DND-41 (cell line): ENCODE results near the gene HES4.

ENCODE experiments used
- ATAC-seq: fragments of 200-7000 bp; cut with Tn5 transposase; 3 replicates; pipeline ENCODE4 v1.9.1; 2021; ENCODE audit warnings: low read depth; ENCODE audit not compliant: insufficient read depth
- DNase-seq: peaks from one replicate; pipeline ENCODE4 v3.0.0-alpha.2; 2020
- H2AFZ ChIP-seq: 2 replicates; pipeline ENCODE4 v1.6.0; 2012; ENCODE audit warnings: low read depth, low read length
- H3K27ac ChIP-seq: 2 replicates; pipeline ENCODE4 v1.5.1; 2012; ENCODE audit warnings: low read length, inconsistent platforms
- H3K27me3 ChIP-seq: fragments of 200-600 bp; sonication (generic); 2 replicates; pipeline ENCODE4 v1.6.0; 2012; ENCODE audit warnings: low read length, mild to moderate bottlenecking, inconsistent platforms; ENCODE audit not compliant: insufficient read depth, poor library complexity
- H3K36me3 ChIP-seq: 2 replicates; pipeline ENCODE4 v1.5.1; 2012; ENCODE audit warnings: low read length, inconsistent platforms; ENCODE audit not compliant: insufficient read depth
- H3K4me1 ChIP-seq: 2 replicates; pipeline ENCODE4 v1.5.1; 2012; ENCODE audit warnings: mild to moderate bottlenecking, low read length; ENCODE audit not compliant: insufficient read depth
- H3K4me2 ChIP-seq: 2 replicates; pipeline ENCODE4 v1.6.0; 2012; ENCODE audit warnings: mild to moderate bottlenecking, moderate library complexity, low read length, inconsistent platforms; ENCODE audit not compliant: insufficient read depth
- H3K4me3 ChIP-seq, 2 experiments: fragments of 200-600 bp in 1 of 2; shearing (Covaris generic) in 1 of 2; 2 replicates each; pipeline ENCODE4 v1.5.1; 2012 to 2016; ENCODE audit warnings: inconsistent platforms in 2 of 2, low read length in 2 of 2, mild to moderate bottlenecking in 2 of 2, low read depth in 1 of 2, moderate library complexity in 1 of 2
- H3K79me2 ChIP-seq: 2 replicates; pipeline ENCODE4 v1.6.0; 2012; ENCODE audit warnings: low read length, inconsistent platforms; ENCODE audit not compliant: insufficient read depth
- H3K9ac ChIP-seq: 2 replicates; pipeline ENCODE4 v1.6.0; 2012; ENCODE audit warnings: low read depth, mild to moderate bottlenecking, inconsistent platforms, low read length, moderate library complexity
- H3K9me3 ChIP-seq: 2 replicates; pipeline ENCODE4 v1.5.1; 2012; ENCODE audit warnings: low read length, moderate library complexity, mild to moderate bottlenecking, inconsistent platforms; ENCODE audit not compliant: insufficient read depth, severe bottlenecking
- H4K20me1 ChIP-seq: 2 replicates; pipeline ENCODE4 v1.6.0; 2012; ENCODE audit warnings: low read length; ENCODE audit not compliant: insufficient read depth
- CTCF ChIP-seq: IDR thresholded peaks from 2 replicates; pipeline ENCODE4 v1.5.1; 2012; ENCODE audit warnings: borderline replicate concordance, low read length, moderate library complexity, mild to moderate bottlenecking; ENCODE audit not compliant: poor library complexity, severe bottlenecking; ENCODE audit errors: extremely low read depth
- EZH2 ChIP-seq: IDR thresholded peaks from 3 replicates; pipeline ENCODE4 v1.6.1; 2012; ENCODE audit warnings: borderline replicate concordance, low read depth, mild to moderate bottlenecking, moderate library complexity, low read length, inconsistent platforms; ENCODE audit not compliant: severe bottlenecking

Gene HES4

GRCh38 chr1:1004780-1005697 is 5.1 kb upstream of the HES4 start:
- no peaks in the 10 kb centered on the region for H3K36me3 ChIP-seq
- ATAC-seq (peak; percentile 44; the same call in 2 of the 3 replicates), DNase-seq (no peak)
- no peak overlapping the region for H3K27ac ChIP-seq
- no peaks in the 10 kb centered on the region for H3K9me3 ChIP-seq
- peaks cover 43% of the 10 kb centered on the region for H3K27me3 ChIP-seq
- H2AFZ ChIP-seq, result no peak overlapping the region
- no peak overlapping the region for H3K4me2 ChIP-seq
- no peak overlapping the region for H3K4me3 ChIP-seq
- no peak overlapping the region for H3K9ac ChIP-seq
- TF ChIP-seq CTCF, result no peak
- peak; percentile 76 for TF ChIP-seq EZH2
- H3K4me1 ChIP-seq, result no peaks in the 10 kb centered on the region
- no peaks in the 10 kb centered on the region for H3K79me2 ChIP-seq
- peaks cover 18% of the 10 kb centered on the region for H4K20me1 ChIP-seq

GRCh38 chr1:1004420-1004779 is 4.5 kb upstream of the HES4 start:
- Histone ChIP-seq H2AFZ (no peak overlapping the region), H3K4me1 (peaks cover under 1% of the 10 kb centered on the region; the same call in 1 of the 2 replicates), H3K27ac (no peak overlapping the region), H3K4me3 (no peak overlapping the region), H4K20me1 (peaks cover 18% of the 10 kb centered on the region), H3K36me3 (no peaks in the 10 kb centered on the region), H3K9ac (no peak overlapping the region), H3K4me2 (no peak overlapping the region), H3K27me3 (peaks cover 48% of the 10 kb centered on the region), H3K9me3 (no peaks in the 10 kb centered on the region), H3K79me2 (no peaks in the 10 kb centered on the region)
- TF ChIP-seq CTCF, result no peak
- no peak for TF ChIP-seq EZH2
- DNase-seq, result no peak
- ATAC-seq, result no peak

- Histone ChIP-seq H3K4me3 (no peak overlapping the region), H4K20me1 (peaks cover 18% of the 10 kb centered on the region), H3K27me3 (peaks cover 53% of the 10 kb centered on the region), H2AFZ (no peak overlapping the region), H3K4me1 (peaks cover 4% of the 10 kb centered on the region; the same call in 1 of the 2 replicates), H3K79me2 (no peaks in the 10 kb centered on the region), H3K9me3 (no peaks in the 10 kb centered on the region), H3K27ac (no peak overlapping the region), H3K4me2 (no peak overlapping the region), H3K9ac (no peak overlapping the region), H3K36me3 (no peaks in the 10 kb centered on the region)
- TF ChIP-seq EZH2 (no peak), CTCF (no peak)
- DNase-seq (no peak), ATAC-seq (no peak)
Measured at GRCh38 chr1:1003618-1004419, 3.9 kb upstream of the HES4 start.
